ENCODE results near the gene SMG6. TPM values are rescaled to one million over a fixed set of nuclear protein-coding genes. Genes with fewer than 3 reads are reported as not detected.

SMG6 gene
- total and polyA plus RNA-seq, 2 donors = 30.0 to 31.0 TPM

GRCh38 chr17:2067608-2068024, 236.0 kb downstream of the SMG6 start:
- peaks cover 74 to 80% of the 10 kb centered on the region in 2 donors for H3K36me3 ChIP-seq (ENCODE audit: control insufficient read depth in 2 of 2, insufficient read depth in 2 of 2, low read length in 1 of 2)
- peak overlapping the region; percentile 43 to 56 for H3K27ac ChIP-seq (ENCODE audit: low read depth in 1 of 2, low read length in 1 of 2)
- WGBS = 39% methylated on average over 5 of the region's 5 CpGs
- no peak overlapping the region for H3K4me3 ChIP-seq (ENCODE audit: low read length in 2 of 2)
- no peak for DNase-seq (ENCODE audit: low read depth in 6 of 9, low spot score in 9 of 9)
- no peaks in the 10 kb centered on the region for H3K27me3 ChIP-seq (ENCODE audit: control insufficient read depth in 2 of 2, insufficient read depth in 1 of 2, low read length in 1 of 2)
- no peaks in the 10 kb centered on the region for H3K9me3 ChIP-seq (ENCODE audit: control insufficient read depth in 2 of 2, insufficient read depth in 1 of 2, low read length in 1 of 2)
- peaks cover 9 to 57% of the 10 kb centered on the region in 2 donors for H3K4me1 ChIP-seq (ENCODE audit: control insufficient read depth in 2 of 2, insufficient read depth in 2 of 2, low read length in 2 of 2)

GRCh38 chr17:2067048-2067561, 236.5 kb downstream of the SMG6 start:
- no peak for DNase-seq (ENCODE audit: low read depth in 6 of 9, low spot score in 9 of 9)
- Histone ChIP-seq H3K4me1 (ENCODE audit: control insufficient read depth in 2 of 2, insufficient read depth in 2 of 2, low read length in 2 of 2) (peaks cover 9 to 56% of the 10 kb centered on the region in 2 donors), H3K9me3 (ENCODE audit: control insufficient read depth in 2 of 2, insufficient read depth in 1 of 2, low read length in 1 of 2) (no peaks in the 10 kb centered on the region), H3K36me3 (ENCODE audit: control insufficient read depth in 2 of 2, insufficient read depth in 2 of 2, low read length in 1 of 2) (peaks cover 69 to 81% of the 10 kb centered on the region in 2 donors), H3K4me3 (ENCODE audit: low read length in 2 of 2) (no peak overlapping the region), H3K27ac (ENCODE audit: low read depth in 1 of 2, low read length in 1 of 2) (peak overlapping the region; percentile 26 to 56), H3K27me3 (ENCODE audit: control insufficient read depth in 2 of 2, insufficient read depth in 1 of 2, low read length in 1 of 2) (no peaks in the 10 kb centered on the region)
- 92% methylated on average over 14 of the region's 14 CpGs for WGBS

GRCh38 chr17:2065949-2066400, 237.6 kb downstream of the SMG6 start:
- no peak for DNase-seq (ENCODE audit: low read depth in 6 of 9, low spot score in 9 of 9)
- 97% methylated on average over 10 of the region's 10 CpGs for WGBS
- H3K27me3 ChIP-seq (ENCODE audit: control insufficient read depth in 2 of 2, insufficient read depth in 1 of 2, low read length in 1 of 2) = peaks cover 0 to 8% of the 10 kb centered on the region in 2 donors
- H3K36me3 ChIP-seq (ENCODE audit: control insufficient read depth in 2 of 2, insufficient read depth in 2 of 2, low read length in 1 of 2) = peaks cover 61 to 79% of the 10 kb centered on the region in 2 donors
- H3K27ac ChIP-seq (ENCODE audit: low read depth in 1 of 2, low read length in 1 of 2) = no peak overlapping the region
- H3K4me1 ChIP-seq (ENCODE audit: control insufficient read depth in 2 of 2, insufficient read depth in 2 of 2, low read length in 2 of 2) = peaks cover 9 to 49% of the 10 kb centered on the region in 2 donors
- no peaks in the 10 kb centered on the region for H3K9me3 ChIP-seq (ENCODE audit: control insufficient read depth in 2 of 2, insufficient read depth in 1 of 2, low read length in 1 of 2)
- no peak overlapping the region for H3K4me3 ChIP-seq (ENCODE audit: low read length in 2 of 2)

- Histone ChIP-seq H3K27ac (ENCODE audit: low read depth in 1 of 2, low read length in 1 of 2) (no peak overlapping the region), H3K27me3 (ENCODE audit: control insufficient read depth in 2 of 2, insufficient read depth in 1 of 2, low read length in 1 of 2) (peaks cover 4 to 16% of the 10 kb centered on the region in 2 donors), H3K4me3 (ENCODE audit: low read length in 2 of 2) (no peak overlapping the region), H3K9me3 (ENCODE audit: control insufficient read depth in 2 of 2, insufficient read depth in 1 of 2, low read length in 1 of 2) (no peaks in the 10 kb centered on the region), H3K36me3 (ENCODE audit: control insufficient read depth in 2 of 2, insufficient read depth in 2 of 2, low read length in 1 of 2) (peaks cover 62 to 76% of the 10 kb centered on the region in 2 donors), H3K4me1 (ENCODE audit: control insufficient read depth in 2 of 2, insufficient read depth in 2 of 2, low read length in 2 of 2) (peaks cover 9 to 52% of the 10 kb centered on the region in 2 donors)
- no peak for DNase-seq (ENCODE audit: low read depth in 6 of 9, low spot score in 9 of 9)
- WGBS = 94% methylated on average over 24 of the region's 24 CpGs
These were observed 238.4 kb downstream of the SMG6 start for GRCh38 chr17:2064980-2065785.

- DNase-seq (ENCODE audit: low read depth in 6 of 9, low spot score in 9 of 9) = no peak
- Histone ChIP-seq H3K4me3 (ENCODE audit: low read length in 2 of 2) (no peak overlapping the region), H3K27ac (ENCODE audit: low read depth in 1 of 2, low read length in 1 of 2) (no peak overlapping the region), H3K4me1 (ENCODE audit: control insufficient read depth in 2 of 2, insufficient read depth in 2 of 2, low read length in 2 of 2) (peaks cover 9 to 57% of the 10 kb centered on the region in 2 donors), H3K36me3 (ENCODE audit: control insufficient read depth in 2 of 2, insufficient read depth in 2 of 2, low read length in 1 of 2) (peaks cover 65 to 70% of the 10 kb centered on the region in 2 donors), H3K9me3 (ENCODE audit: control insufficient read depth in 2 of 2, insufficient read depth in 1 of 2, low read length in 1 of 2) (peaks cover 0 to 3% of the 10 kb centered on the region in 2 donors), H3K27me3 (ENCODE audit: control insufficient read depth in 2 of 2, insufficient read depth in 1 of 2, low read length in 1 of 2) (peaks cover 10 to 22% of the 10 kb centered on the region in 2 donors)
- WGBS = 93% methylated on average over 6 of the region's 6 CpGs
These were observed 239.0 kb downstream of the SMG6 start for GRCh38 chr17:2064520-2064971.

- peaks cover 65 to 69% of the 10 kb centered on the region in 2 donors for H3K36me3 ChIP-seq (ENCODE audit: control insufficient read depth in 2 of 2, insufficient read depth in 2 of 2, low read length in 1 of 2)
- H3K9me3 ChIP-seq (ENCODE audit: control insufficient read depth in 2 of 2, insufficient read depth in 1 of 2, low read length in 1 of 2) = peaks cover 0 to 3% of the 10 kb centered on the region in 2 donors
- H3K4me3 ChIP-seq (ENCODE audit: low read length in 2 of 2) = no peak overlapping the region
- DNase-seq (ENCODE audit: low read depth in 6 of 9, low spot score in 9 of 9) = no peak
- H3K27me3 ChIP-seq (ENCODE audit: control insufficient read depth in 2 of 2, insufficient read depth in 1 of 2, low read length in 1 of 2) = peaks cover 14 to 27% of the 10 kb centered on the region in 2 donors
- 85% methylated on average over 5 of the region's 5 CpGs for WGBS
- H3K27ac ChIP-seq (ENCODE audit: low read depth in 1 of 2, low read length in 1 of 2) = no peak overlapping the region
- peaks cover 9 to 62% of the 10 kb centered on the region in 2 donors for H3K4me1 ChIP-seq (ENCODE audit: control insufficient read depth in 2 of 2, insufficient read depth in 2 of 2, low read length in 2 of 2)
These were observed 239.5 kb downstream of the SMG6 start for GRCh38 chr17:2064147-2064489.

GRCh38 chr17:2063261-2064146, 240.1 kb downstream of the SMG6 start:
- Histone ChIP-seq H3K4me1 (ENCODE audit: control insufficient read depth in 2 of 2, insufficient read depth in 2 of 2, low read length in 2 of 2) (peaks cover 10 to 61% of the 10 kb centered on the region in 2 donors), H3K9me3 (ENCODE audit: control insufficient read depth in 2 of 2, insufficient read depth in 1 of 2, low read length in 1 of 2) (peaks cover 0 to 3% of the 10 kb centered on the region in 2 donors), H3K4me3 (ENCODE audit: low read length in 2 of 2) (no peak overlapping the region), H3K36me3 (ENCODE audit: control insufficient read depth in 2 of 2, insufficient read depth in 2 of 2, low read length in 1 of 2) (peaks cover 60 to 65% of the 10 kb centered on the region in 2 donors), H3K27ac (ENCODE audit: low read depth in 1 of 2, low read length in 1 of 2) (peak overlapping the region; percentile 3 to 6), H3K27me3 (ENCODE audit: control insufficient read depth in 2 of 2, insufficient read depth in 1 of 2, low read length in 1 of 2) (peaks cover 20 to 33% of the 10 kb centered on the region in 2 donors)
- no peak for DNase-seq (ENCODE audit: low read depth in 6 of 9, low spot score in 9 of 9)
- 91% methylated on average over 16 of the region's 16 CpGs for WGBS

GRCh38 chr17:2062571-2063183, 240.9 kb downstream of the SMG6 start:
- peaks cover 53 to 62% of the 10 kb centered on the region in 2 donors for H3K36me3 ChIP-seq (ENCODE audit: control insufficient read depth in 2 of 2, insufficient read depth in 2 of 2, low read length in 1 of 2)
- 93% methylated on average over 11 of the region's 11 CpGs for WGBS
- H3K27me3 ChIP-seq (ENCODE audit: control insufficient read depth in 2 of 2, insufficient read depth in 1 of 2, low read length in 1 of 2) = peaks cover 28 to 41% of the 10 kb centered on the region in 2 donors
- H3K4me3 ChIP-seq (ENCODE audit: low read length in 2 of 2) = no peak overlapping the region
- DNase-seq (ENCODE audit: low read depth in 6 of 9, low spot score in 9 of 9) = no peak
- H3K27ac ChIP-seq (ENCODE audit: low read depth in 1 of 2, low read length in 1 of 2) = peak overlapping the region; percentile 24 to 48
- H3K9me3 ChIP-seq (ENCODE audit: control insufficient read depth in 2 of 2, insufficient read depth in 1 of 2, low read length in 1 of 2) = peaks cover 1 to 9% of the 10 kb centered on the region in 2 donors
- H3K4me1 ChIP-seq (ENCODE audit: control insufficient read depth in 2 of 2, insufficient read depth in 2 of 2, low read length in 2 of 2) = peaks cover 5 to 56% of the 10 kb centered on the region in 2 donors
